ENCODE data around the gene MDH2.
"Not testable (repeated sequence)": the region's sequence is repeated elsewhere in the genome, so short reads cannot be mapped to it uniquely, and the experiment has no call there.

Gene MDH2

GRCh38 chr7:76047811-76048667 is at the start of gene MDH2, which contains the start of gene STYXL1:
Gene MDH2, plus strand, starts transcription at chr7:76048106. Its CDS starts 55 bp downstream, at chr7:76048161.
Gene STYXL1, minus strand, starts transcription at chr7:76048000. Its CDS starts 17,477 bp downstream, at chr7:76030523.
- DNase-seq, result peak; percentile 52

GRCh38 chr7:76000566-76000965 is 47.3 kb upstream of the MDH2 start:
- DNase-seq, result no peak

- no peak for DNase-seq
Observed at GRCh38 chr7:76002139-76002538, 45.8 kb upstream of the MDH2 start.

- no peak for DNase-seq
Observed at GRCh38 chr7:76002822-76003221, 45.1 kb upstream of the MDH2 start.

- DNase-seq, result no peak
Observed at GRCh38 chr7:76003351-76003750, 44.6 kb upstream of the MDH2 start.

- not testable (repeated sequence) for DNase-seq
Observed at GRCh38 chr7:76005004-76005403, 42.9 kb upstream of the MDH2 start.

GRCh38 chr7:76008156-76008687 is 39.7 kb upstream of the MDH2 start:
- no peak for DNase-seq

- no peak for DNase-seq
Observed at GRCh38 chr7:76009672-76010600, 38.0 kb upstream of the MDH2 start.

GRCh38 chr7:76011442-76011861 is 36.5 kb upstream of the MDH2 start:
- DNase-seq, result no peak

GRCh38 chr7:76016191-76016947 is 31.5 kb upstream of the MDH2 start:
- no peak for DNase-seq

- not testable (repeated sequence) for DNase-seq
Observed at GRCh38 chr7:76018520-76018919, 29.4 kb upstream of the MDH2 start.

- no peak for DNase-seq
Observed at GRCh38 chr7:76020031-76020714, 27.7 kb upstream of the MDH2 start.

GRCh38 chr7:76022026-76022780 is 25.7 kb upstream of the MDH2 start:
- no peak for DNase-seq

GRCh38 chr7:76023002-76023401 is 24.9 kb upstream of the MDH2 start:
- DNase-seq, result no peak

- not testable (repeated sequence) for DNase-seq
Observed at GRCh38 chr7:76029682-76030081, 18.2 kb upstream of the MDH2 start.

- DNase-seq, result no peak
Observed at GRCh38 chr7:76031964-76032363, 15.9 kb upstream of the MDH2 start.

- no peak for DNase-seq
Observed at GRCh38 chr7:76037310-76037709, 10.6 kb upstream of the MDH2 start.

- no peak for DNase-seq
Observed at GRCh38 chr7:76040126-76040525, 7.8 kb upstream of the MDH2 start.

- no peak for DNase-seq
Observed at GRCh38 chr7:76044375-76044865, 3.5 kb upstream of the MDH2 start.

GRCh38 chr7:76047305-76047810 is 548 bp upstream of the MDH2 start:
- DNase-seq, result no peak

- DNase-seq, result no peak
Observed at GRCh38 chr7:76048668-76048988, 722 bp downstream of the MDH2 start.

Data from NCI-H446 treated with DMSO at 0.1 percent for 48 hours (cell line).